Measurements from ENCODE around the gene LNPK.
"Not testable (repeated sequence)": the region's sequence is repeated elsewhere in the genome, so short reads cannot be mapped to it uniquely, and the experiment has no call there.

LNPK gene

GRCh38 chr2:175895957-175896356 is 106.1 kb downstream of the LNPK start:
- DNase-seq: not testable (repeated sequence)

DNA sequence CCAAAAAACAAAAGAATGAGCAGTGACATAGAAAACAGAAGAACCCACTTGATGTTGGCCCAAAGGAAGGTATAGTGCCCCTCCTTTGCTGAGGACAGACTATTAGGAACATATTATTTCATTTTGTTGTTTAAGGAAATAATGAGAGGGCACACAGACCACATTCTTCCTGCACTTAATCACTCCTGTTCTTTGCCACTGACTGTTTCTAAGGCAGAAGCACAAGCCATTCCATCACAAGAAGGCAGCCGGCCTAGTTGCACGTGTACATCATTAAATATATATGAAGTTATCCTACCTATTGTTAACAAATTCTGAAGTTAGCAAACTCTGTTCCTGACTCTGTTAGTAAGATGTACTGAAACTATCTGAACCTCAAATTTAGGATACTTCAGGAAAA is 110.0 kb downstream of the LNPK start:
- no peak for DNase-seq

DNA sequence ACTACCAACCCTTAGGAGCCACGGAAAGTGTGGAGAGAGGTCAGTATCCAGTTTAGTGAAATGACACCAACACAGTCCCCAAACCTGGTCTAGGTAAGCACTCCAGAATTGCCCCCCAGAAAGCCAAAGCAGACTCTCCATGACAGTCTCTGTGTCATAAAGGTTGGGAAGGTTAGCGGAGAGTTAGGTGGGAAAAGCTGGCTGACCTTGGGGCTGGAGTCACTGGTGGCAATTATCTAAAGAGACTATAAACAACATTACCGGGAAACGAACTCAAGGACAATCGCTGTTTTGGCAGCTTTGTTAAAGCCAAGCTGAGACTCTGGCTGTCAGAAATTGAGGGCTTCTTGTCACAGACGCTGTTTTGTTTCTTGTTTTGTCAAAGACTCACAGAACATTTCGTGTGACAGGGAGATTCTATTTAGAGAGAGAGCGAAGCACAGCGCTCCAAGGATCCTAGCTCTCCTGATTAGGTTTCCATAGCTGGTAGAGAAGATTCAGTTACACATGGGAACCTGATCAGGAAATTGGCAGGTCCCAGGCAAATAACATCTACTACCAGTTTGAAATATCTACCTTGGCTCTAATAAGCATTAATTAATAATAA is 111.3 kb downstream of the LNPK start:
- no peak for DNase-seq

- no peak for DNase-seq
Observed at GRCh38 chr2:175889701-175890302, 112.3 kb downstream of the LNPK start.

- no peak for DNase-seq
Observed at GRCh38 chr2:175887776-175888175, 114.3 kb downstream of the LNPK start.

- DNase-seq: no peak
Observed at GRCh38 chr2:175884697-175885393, 117.2 kb downstream of the LNPK start.

DNA sequence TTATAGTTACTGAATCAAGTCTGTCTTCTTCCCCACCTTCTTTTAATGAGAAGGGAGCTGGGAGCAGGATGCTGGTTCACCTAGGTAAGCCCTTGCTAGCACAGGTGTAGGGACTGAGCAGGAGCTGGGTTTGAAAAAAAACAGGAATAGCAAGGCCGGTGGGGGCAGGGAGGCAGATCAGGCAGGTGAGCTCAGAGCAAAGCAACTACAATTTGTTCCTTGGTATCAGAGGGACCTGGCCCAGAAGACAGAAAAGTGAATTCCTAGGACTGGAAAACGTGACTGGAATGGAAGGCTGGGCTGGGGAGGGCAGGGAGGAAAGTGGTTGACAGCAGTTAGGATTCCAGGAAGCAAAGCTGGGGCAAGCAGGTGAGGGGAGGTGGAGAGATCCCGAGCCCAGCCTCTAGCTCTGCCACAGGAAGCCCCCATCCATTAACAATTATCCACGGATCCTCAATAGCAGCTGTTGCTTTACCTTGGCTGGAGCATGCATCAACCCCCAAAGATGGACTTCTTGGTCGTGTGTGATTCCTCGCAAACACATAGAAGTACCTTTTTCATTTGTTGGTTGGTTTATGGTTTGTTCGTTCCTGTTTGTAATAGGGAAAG is 118.4 kb downstream of the LNPK start:
- DNase-seq: no peak

DNA sequence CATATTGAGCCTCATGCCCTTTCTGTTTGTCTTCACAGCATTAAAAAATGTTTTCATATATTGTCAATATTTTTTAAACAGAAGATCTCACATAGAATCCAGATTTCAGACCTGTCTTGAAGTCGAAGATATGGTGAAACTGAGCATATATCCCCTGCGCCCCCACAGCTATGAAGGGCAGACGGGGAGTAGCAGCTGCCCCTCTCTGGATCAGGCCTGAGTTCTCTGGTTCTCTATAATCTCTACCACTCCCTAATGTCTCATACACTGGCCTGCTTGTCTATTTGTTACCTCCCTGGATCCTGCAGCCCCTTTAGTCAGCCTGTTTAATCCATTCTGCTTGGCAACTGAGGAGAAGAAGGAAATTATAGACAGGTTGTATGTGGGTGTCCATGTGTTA is 122.4 kb downstream of the LNPK start:
- no peak for DNase-seq

DNA sequence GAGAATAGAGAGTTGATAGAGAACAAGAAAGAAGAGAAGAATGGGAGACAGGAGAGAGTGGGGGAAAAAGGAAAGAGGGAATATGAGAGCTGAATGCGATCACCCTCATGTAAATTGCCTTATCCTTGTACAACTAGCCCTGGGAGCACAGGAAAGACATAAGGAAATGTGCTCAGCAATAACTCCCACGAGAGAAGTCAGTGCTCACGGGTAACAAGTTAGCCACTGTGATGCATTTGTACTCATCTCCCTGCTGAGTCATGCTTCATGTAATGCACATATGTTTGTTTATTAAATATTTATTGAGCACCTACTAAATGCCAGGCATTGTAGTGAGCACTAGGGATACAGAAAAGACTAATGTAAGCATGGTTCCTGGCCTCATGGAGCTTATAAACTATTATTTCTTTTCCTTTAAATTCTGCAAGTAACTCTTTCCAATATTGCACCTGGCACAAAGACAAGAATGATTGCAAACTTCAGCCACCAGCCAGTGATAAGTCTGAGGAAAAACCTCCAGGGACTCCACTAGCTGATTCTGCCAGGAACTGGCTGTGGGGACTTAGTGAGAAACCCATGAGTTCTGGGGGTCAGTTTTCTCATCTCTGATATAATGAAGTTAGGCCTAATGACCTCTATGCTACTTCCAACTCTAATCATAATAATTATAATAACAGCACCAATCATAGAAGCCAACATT is 124.1 kb downstream of the LNPK start:
- no peak for DNase-seq

GRCh38 chr2:175874291-175874690 is 127.8 kb downstream of the LNPK start:
- no peak for DNase-seq
